K562 (cell line): ENCODE measurements around the gene PLEKHA6. TPM values are rescaled to one million over a fixed set of nuclear protein-coding genes. Genes with fewer than 3 reads are reported as not detected.
A peak's percentile ranks its signal among the peaks of the same experiment; 100 is the strongest.

ENCODE experiments used
- ADNP ChIP-seq: fragments of 200-800 bp; sonication (Bioruptor generic); IDR thresholded peaks from 2 replicates; pipeline ENCODE4 v1.6.1; 2016; ENCODE audit warnings: missing genetic modification characterization, missing compliant biosample characterization
- ATF7 ChIP-seq: fragments of 450-650 bp; IDR thresholded peaks from 2 replicates; pipeline ENCODE4 v1.7.1; 2014; ENCODE audit warnings: mild to moderate bottlenecking, moderate library complexity
- BCL6 ChIP-seq: fragments of 250-450 bp; sonication (Bioruptor Pico); IDR thresholded peaks from 2 replicates; pipeline ENCODE4 v1.4.0; 2020
- CGGBP1 ChIP-seq: fragments of 250-450 bp; sonication (Bioruptor Pico); IDR thresholded peaks from 2 replicates; pipeline ENCODE4 v1.9.0; 2021; ENCODE audit warnings: mild to moderate bottlenecking
- E4F1 ChIP-seq: fragments of 250-450 bp; sonication (Bioruptor Pico); IDR thresholded peaks from 2 replicates; pipeline ENCODE4 v1.5.0; 2021; ENCODE audit warnings: mild to moderate bottlenecking, borderline replicate concordance
- GABPB2 ChIP-seq: fragments of 250-450 bp; sonication (Bioruptor Pico); conservative IDR thresholded peaks from 2 replicates; pipeline ENCODE4 v1.5.1; 2021; ENCODE audit warnings: mild to moderate bottlenecking
- HNRNPH1 ChIP-seq: fragments of 200-400 bp; formaldehyde crosslinking; optimal IDR thresholded peaks from 2 replicates; pipeline ENCODE3; 2017; ENCODE audit warnings: low read depth, mild to moderate bottlenecking, low read length, moderate library complexity
- KAT8 ChIP-seq: fragments of 450-650 bp; IDR thresholded peaks from 2 replicates; pipeline ENCODE4 v1.6.1; 2016; ENCODE audit warnings: low read depth, mild to moderate bottlenecking
- KLF16 ChIP-seq: IDR thresholded peaks from 2 replicates; pipeline ENCODE4 v1.6.1; 2016; ENCODE audit warnings: antibody characterized with exemption
- NR2C1 ChIP-seq, 2 experiments: fragments of 450-650 bp; IDR thresholded peaks; 2 replicates each; pipeline ENCODE4 v1.6.1; 2017; ENCODE audit warnings: mild to moderate bottlenecking in 2 of 2, antibody characterized with exemption in 1 of 2, inconsistent platforms in 1 of 2, missing compliant biosample characterization in 1 of 2, missing genetic modification characterization in 1 of 2
- NR4A1 ChIP-seq, 2 experiments: fragments of 250-450 bp in 1 of 2; fragments of 450-650 bp in 1 of 2; sonication (Bioruptor Pico) in 1 of 2; IDR thresholded peaks; 2 replicates each; pipeline versions ENCODE4 v1.4.0 to v1.6.1; 2016 to 2020; ENCODE audit warnings: mild to moderate bottlenecking in 2 of 2, missing compliant biosample characterization in 1 of 2, missing genetic modification characterization in 1 of 2, moderate library complexity in 1 of 2
- OTX1 ChIP-seq: fragments of 450-650 bp; formaldehyde crosslinking; IDR thresholded peaks from 2 replicates; pipeline ENCODE4 v1.4.0; 2022; ENCODE audit warnings: mild to moderate bottlenecking
- PRDM10 ChIP-seq: fragments of 450-650 bp; IDR thresholded peaks from 2 replicates; pipeline ENCODE4 v1.6.1; 2018; ENCODE audit not compliant: partially characterized antibody
- TCF7L2 ChIP-seq: fragments of 150-350 bp; IDR thresholded peaks from 2 replicates; pipeline ENCODE4 v1.6.1; 2016; ENCODE audit warnings: low read depth, mild to moderate bottlenecking, low read length, moderate library complexity
- WHSC1 ChIP-seq: IDR thresholded peaks from one replicate; pipeline ENCODE4 v1.6.1; 2012; ENCODE audit warnings: low read length, control low read depth, inconsistent platforms
- XRCC4 ChIP-seq: IDR thresholded peaks from one replicate; pipeline ENCODE4 v1.6.1; 2011; ENCODE audit not compliant: insufficient read depth, insufficient read length; ENCODE audit errors: extremely low read depth
- XRCC5 ChIP-seq: fragments of 200-400 bp; formaldehyde crosslinking; IDR thresholded peaks from 2 replicates; pipeline ENCODE4 v1.6.1; 2017; ENCODE audit warnings: low read depth, mild to moderate bottlenecking, low read length
- ZBTB9 ChIP-seq: fragments of 450-650 bp; formaldehyde crosslinking; IDR thresholded peaks from 2 replicates; pipeline ENCODE4 v1.4.0; 2020; ENCODE audit warnings: mild to moderate bottlenecking, moderate library complexity
- ZFX ChIP-seq: sonication (generic); formaldehyde crosslinking; IDR thresholded peaks from 2 replicates; pipeline ENCODE4 v1.8.0; 2022; ENCODE audit warnings: mild to moderate bottlenecking, missing genetic modification reagents, moderate library complexity
- ZNF124 ChIP-seq: sonication (generic); formaldehyde crosslinking; IDR thresholded peaks from 2 replicates; pipeline ENCODE4 v1.8.1; 2022; ENCODE audit warnings: missing genetic modification reagents
- ZNF175 ChIP-seq: fragments of 200-800 bp; sonication (Bioruptor generic); IDR thresholded peaks from 2 replicates; pipeline ENCODE4 v1.6.1; 2016; ENCODE audit warnings: low read depth, mild to moderate bottlenecking, missing genetic modification characterization, missing compliant biosample characterization
- ZNF589 ChIP-seq: fragments of 200-800 bp; sonication (Bioruptor generic); IDR thresholded peaks from 2 replicates; pipeline ENCODE4 v1.6.1; 2016; ENCODE audit warnings: low read depth, missing genetic modification characterization, missing compliant biosample characterization
- polyA plus RNA-seq, 8 experiments: library from polyadenylated mRNA; depleted of rRNA in 4 of 8; stranded (reverse) in 5 of 8; unstranded in 3 of 8; fragments of >200 nt; fragmentation: Nextera tagmentation in 2 of 8; fragmentation: Illumina TruSeq in 1 of 8; extraction: Ambion mirVana in 2 of 8; extraction: Trizol in 1 of 8; gene quantifications; 2 replicates each; pipeline versions ENCODE4 v1.2.1 to v1.2.3, GENCODE V29; 2011 to 2014; ENCODE audit warnings: inconsistent platforms in 1 of 8, missing spikeins in 1 of 8
- total RNA-seq, 7 experiments: library from RNA; depleted of rRNA in 6 of 7; stranded (reverse); fragments of >200 nt in 6 of 7; fragmentation: Illumina TruSeq in 2 of 7; extraction: Trizol in 2 of 7; gene quantifications; 2 replicates each; pipeline versions ENCODE4 v1.2.1 to v1.2.3, GENCODE V29; 2011 to 2021; ENCODE audit warnings: low replicate concordance in 1 of 7

The PLEKHA6 gene
- total and polyA plus RNA-seq, 9 of the 15 experiments (the other 6 are each of a cell fraction or from before 2014, with no cell fraction given) = under 0.01 to 0.33 (median 0.01) TPM; not detected in 4

GRCh38 chr1:204207136-204207616 lies 152.6 kb downstream of the PLEKHA6 start (continued):
- TF ChIP-seq E4F1 (CRISPR knock-in tag) (no peak), TCF7L2 (no peak), ZNF589 (no peak), WHSC1 (no peak), NR2C1 (IDR thresholded peaks at IDR 0.05) (no peak), NR2C1 (tag; IDR thresholded peaks at IDR 0.05) (no peak), HNRNPH1 (no peak), GABPB2 (no peak), KLF16 (peak; percentile 31; the same call in 1 of the 2 replicates), CGGBP1 (CRISPR knock-in tag) (no peak), ZNF124 (no peak), ZBTB9 (no peak; the same call in 1 of the 2 replicates), OTX1 (CRISPR knock-in tag) (peak; percentile 53; the same call in 1 of the 2 replicates), BCL6 (CRISPR knock-in tag) (0 out of 2 replicates have a peak, but pooled peaks have one; percentile 36), XRCC4 (no peak), ADNP (tag) (no peak), ZNF175 (CRISPR knock-in tag) (no peak), ATF7 (no peak), NR4A1 (CRISPR knock-in tag; IDR thresholded peaks at IDR 0.05) (no peak), NR4A1 (tag; IDR thresholded peaks at IDR 0.05) (no peak), PRDM10 (peak; percentile 21), KAT8 (no peak), XRCC5 (peak; percentile 72; the same call in 1 of the 2 replicates), ZFX (CRISPR knock-in tag) (no peak)
